Measurements from ENCODE around the gene TAL1.

DNA sequence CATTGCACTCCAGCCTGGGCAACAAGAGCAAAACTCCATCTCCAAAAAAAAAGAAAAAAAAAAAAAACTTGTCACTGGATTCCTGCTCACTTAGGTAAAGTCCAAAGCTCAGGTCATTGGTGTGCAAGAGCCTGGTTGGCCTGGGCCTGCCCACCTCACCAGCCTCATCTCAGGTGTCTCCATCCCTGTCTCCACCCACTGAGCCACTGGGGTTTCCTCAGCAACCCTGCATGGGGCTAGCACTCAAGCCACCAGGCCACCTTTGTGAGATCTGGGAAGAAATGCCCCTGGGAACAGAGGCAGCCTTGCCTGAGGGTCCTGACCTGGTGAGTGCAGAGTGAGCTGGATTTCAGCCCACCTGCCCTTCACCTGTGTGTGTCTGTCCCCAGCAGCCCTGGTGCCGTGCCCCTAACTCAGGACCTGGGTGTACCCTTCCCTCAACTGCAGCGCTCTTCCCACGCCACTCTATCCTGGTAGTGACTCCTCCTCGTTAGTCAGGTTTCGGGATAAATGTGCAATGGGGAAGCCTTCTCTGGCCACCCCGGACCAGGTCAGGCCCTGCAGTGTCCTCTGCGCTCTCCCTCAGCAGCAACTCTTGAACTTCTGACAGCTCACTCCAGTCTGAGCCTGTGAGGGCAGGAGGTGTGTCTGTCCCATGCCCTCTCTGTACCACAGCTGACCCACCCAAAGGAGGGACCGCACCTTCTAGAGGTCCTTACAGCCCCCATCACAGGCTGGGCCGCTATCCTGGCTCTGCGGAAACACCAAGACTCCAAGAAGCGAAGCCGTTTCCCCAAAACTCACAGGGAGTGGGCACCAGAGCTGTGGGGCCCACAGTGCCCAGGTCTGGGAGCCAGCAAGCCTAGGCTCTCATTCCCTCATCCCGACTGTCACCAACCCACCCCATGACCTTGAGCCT is 45.5 kb downstream of the TAL1 start:
- TF ChIP-seq ZNF83 (CRISPR knock-in tag; IDR thresholded peaks at IDR 0.05; ENCODE audit: borderline replicate concordance) = no peak
- TF ChIP-seq, protein P1, sequence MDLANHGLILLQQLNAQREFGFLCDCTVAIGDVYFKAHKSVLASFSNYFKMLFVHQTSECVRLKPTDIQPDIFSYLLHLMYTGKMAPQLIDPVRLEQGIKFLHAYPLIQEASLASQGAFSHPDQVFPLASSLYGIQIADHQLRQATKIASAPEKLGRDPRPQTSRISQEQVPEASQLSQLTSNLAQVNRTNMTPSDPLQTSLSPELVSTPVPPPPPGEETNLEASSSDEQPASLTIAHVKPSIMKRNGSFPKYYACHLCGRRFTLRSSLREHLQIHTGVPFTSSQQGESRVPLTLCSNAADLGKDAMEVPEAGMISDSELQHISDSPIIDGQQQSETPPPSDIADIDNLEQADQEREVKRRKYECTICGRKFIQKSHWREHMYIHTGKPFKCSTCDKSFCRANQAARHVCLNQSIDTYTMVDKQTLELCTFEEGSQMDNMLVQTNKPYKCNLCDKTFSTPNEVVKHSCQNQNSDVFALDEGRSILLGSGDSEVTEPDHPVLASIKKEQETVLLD (CRISPR knock-in tag; IDR thresholded peaks at IDR 0.05; ENCODE audit: low read depth) = no peak
- no peak for TF ChIP-seq ZBTB42 (CRISPR knock-in tag; IDR thresholded peaks at IDR 0.05)
- TF ChIP-seq ZNF3 (CRISPR knock-in tag; IDR thresholded peaks at IDR 0.05) = no peak
- no peak for TF ChIP-seq RAD21 (CRISPR knock-in tag; IDR thresholded peaks at IDR 0.05)
- TF ChIP-seq, protein P2, sequence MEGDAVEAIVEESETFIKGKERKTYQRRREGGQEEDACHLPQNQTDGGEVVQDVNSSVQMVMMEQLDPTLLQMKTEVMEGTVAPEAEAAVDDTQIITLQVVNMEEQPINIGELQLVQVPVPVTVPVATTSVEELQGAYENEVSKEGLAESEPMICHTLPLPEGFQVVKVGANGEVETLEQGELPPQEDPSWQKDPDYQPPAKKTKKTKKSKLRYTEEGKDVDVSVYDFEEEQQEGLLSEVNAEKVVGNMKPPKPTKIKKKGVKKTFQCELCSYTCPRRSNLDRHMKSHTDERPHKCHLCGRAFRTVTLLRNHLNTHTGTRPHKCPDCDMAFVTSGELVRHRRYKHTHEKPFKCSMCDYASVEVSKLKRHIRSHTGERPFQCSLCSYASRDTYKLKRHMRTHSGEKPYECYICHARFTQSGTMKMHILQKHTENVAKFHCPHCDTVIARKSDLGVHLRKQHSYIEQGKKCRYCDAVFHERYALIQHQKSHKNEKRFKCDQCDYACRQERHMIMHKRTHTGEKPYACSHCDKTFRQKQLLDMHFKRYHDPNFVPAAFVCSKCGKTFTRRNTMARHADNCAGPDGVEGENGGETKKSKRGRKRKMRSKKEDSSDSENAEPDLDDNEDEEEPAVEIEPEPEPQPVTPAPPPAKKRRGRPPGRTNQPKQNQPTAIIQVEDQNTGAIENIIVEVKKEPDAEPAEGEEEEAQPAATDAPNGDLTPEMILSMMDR (CRISPR knock-in tag; IDR thresholded peaks at IDR 0.05) = no peak
- TF ChIP-seq ZNF274 (CRISPR knock-in tag; IDR thresholded peaks at IDR 0.05) = no peak; the same call in 1 of the 2 replicates
- TF ChIP-seq ZNF776 (CRISPR knock-in tag; IDR thresholded peaks at IDR 0.05) = no peak
- TF ChIP-seq EP300 (IDR thresholded peaks at IDR 0.05; ENCODE audit: low read depth in 2 of 2, low read length in 2 of 2) = no peak
- TF ChIP-seq EP300 (CRISPR knock-in tag; IDR thresholded peaks at IDR 0.05; ENCODE audit: borderline replicate concordance) = no peak
- TF ChIP-seq SRF (IDR thresholded peaks at IDR 0.05; ENCODE audit: low read depth, low read length) = no peak
- TF ChIP-seq SMARCC2 (IDR thresholded peaks at IDR 0.05) = no peak
